GM19372 (cell line): ENCODE measurements around the gene SCEL.
A peak's percentile ranks its signal among the peaks of the same experiment; 100 is the strongest.
"Not testable (repeated sequence)": the region's sequence is repeated elsewhere in the genome, so short reads cannot be mapped to it uniquely, and the experiment has no call there.

ENCODE experiments used
- ATAC-seq: cut with Tn5 transposase; IDR thresholded peaks from one replicate; pipeline ENCODE4 v1.9.1; 2021; ENCODE audit warnings: mild to moderate bottlenecking, low read depth, moderate library complexity; ENCODE audit not compliant: unreplicated experiment

Gene SCEL, protein sequence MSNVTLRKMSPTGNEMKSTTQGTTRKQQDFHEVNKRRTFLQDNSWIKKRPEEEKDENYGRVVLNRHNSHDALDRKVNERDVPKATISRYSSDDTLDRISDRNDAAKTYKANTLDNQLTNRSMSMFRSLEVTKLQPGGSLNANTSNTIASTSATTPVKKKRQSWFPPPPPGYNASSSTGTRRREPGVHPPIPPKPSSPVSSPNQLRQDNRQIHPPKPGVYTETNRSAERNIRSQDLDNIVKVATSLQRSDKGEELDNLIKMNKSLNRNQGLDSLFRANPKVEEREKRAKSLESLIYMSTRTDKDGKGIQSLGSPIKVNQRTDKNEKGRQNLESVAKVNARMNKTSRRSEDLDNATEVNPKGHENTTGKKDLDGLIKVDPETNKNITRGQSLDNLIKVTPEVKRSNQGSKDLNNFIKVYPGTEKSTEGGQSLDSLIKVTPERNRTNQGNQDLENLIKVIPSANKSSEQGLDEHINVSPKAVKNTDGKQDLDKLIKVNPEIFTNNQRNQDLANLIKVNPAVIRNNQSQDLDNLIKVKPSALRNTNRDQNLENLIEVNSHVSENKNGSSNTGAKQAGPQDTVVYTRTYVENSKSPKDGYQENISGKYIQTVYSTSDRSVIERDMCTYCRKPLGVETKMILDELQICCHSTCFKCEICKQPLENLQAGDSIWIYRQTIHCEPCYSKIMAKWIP

DNA sequence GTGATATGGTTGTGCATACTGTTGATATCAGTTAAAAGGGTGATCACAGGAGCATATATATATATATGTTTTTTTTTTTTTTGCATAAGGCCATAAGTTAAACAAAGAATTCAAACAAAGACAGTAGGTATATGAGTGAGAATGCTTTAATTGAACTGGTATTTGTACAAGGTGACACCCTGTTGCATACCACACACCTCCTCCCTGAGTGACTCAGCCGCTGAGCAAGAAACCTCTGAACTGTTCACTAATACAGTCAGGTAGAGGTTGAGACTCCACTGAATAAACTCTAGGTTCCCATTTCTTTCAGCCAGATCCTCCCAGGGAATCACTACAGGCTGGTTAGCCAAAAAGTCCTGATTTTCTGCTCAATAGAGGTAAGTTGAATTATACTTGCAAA lies at the start of gene SCEL:
TSS of gene SCEL (plus strand) at position 259 of the 400 bp plus-strand sequence. CDS start 20,170 bp downstream, outside the sequence.
- ATAC-seq, result no peak

DNA sequence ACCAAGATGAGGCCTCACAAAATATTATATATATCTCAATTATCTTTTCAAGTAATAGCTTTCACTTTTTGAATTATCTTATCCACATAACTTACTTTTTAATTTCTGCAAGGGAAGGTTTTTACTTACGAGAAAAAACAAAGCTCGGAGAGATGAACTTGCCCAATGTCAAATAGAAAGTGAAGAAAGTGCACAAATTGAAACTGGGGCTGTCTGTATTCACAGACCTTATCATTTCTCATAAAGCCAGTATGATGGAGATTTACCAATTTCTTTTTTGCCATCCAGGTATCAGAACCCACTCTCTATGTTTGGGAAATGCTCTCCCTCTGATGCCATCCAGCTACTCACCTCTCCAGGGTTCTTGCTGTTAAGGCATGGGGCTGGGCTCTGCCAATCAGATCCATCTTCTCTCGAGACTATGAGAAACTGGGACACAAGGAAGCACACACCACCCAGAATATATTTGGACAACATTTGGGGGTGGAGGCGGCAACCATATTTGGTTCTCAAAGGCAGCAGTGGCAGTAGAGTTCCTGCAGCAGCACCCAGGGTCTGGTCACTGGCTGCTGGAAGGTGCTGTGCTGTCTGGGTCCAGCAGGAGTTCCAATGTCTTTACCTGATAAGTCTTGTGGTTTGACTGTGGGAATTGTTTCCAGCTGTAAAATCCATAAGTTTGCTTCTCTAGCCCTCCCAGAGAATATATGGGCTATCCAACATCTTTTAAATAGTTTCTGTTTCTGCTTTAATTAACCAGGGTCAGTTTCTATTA lies 45.8 kb upstream of the SCEL start:
- ATAC-seq, result no peak

DNA sequence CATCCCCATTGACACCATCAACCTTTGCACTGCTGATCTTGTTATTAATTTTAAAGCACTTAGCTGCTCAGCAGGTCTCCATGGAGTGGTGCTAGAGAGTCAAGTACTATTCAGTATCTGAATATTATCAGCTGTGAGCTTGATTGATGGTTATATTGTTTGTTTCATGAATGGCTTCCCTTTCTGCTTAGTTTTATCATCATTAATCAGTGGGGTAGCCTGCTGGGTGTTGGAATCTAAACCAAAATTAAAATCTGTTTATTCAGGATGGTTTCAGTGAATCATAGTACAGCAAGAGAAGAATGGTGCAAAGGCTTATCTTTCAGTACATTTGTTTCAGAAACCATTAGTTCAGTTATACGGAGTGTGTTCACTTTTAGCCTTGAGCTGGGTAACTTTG lies 42.5 kb upstream of the SCEL start:
- ATAC-seq, result peak; percentile 80

DNA sequence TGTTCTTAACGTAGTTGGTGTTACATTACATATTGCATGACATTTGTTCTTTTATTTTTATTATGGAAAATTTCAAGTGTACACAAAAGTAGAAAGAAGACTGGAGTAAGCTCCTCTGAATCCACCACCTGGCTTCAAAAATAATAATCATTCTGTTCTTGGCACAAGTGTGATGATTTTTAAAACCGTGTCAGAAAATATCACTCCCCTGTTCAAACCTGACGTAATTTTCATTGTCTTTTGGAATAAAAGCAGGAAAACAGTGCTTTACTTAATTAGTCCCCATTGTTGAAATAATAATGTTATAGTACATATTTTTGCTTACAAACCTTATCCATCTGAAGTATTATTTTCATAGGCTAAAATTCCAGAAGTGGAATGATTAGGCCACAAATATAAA lies 41.3 kb upstream of the SCEL start:
- ATAC-seq, result no peak

DNA sequence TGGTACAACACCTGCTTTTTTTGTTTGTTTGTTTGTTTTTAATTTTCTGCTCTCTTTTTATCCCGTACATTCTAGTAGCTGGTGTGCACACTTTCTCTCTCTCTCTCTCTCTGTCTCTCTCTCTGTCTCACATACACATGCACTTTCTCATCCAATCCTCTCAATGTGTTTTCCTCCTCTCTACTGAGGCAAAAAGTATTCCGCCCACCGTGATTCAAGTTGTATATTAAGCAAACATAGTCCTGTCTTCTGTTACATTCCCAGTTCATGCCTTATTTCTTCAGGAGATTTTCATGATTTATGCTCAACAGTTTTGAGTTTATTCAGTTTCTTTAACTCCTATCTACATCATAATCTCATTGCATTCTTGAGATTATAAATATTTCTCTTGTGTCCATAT lies 38.2 kb upstream of the SCEL start:
- ATAC-seq, result no peak

DNA sequence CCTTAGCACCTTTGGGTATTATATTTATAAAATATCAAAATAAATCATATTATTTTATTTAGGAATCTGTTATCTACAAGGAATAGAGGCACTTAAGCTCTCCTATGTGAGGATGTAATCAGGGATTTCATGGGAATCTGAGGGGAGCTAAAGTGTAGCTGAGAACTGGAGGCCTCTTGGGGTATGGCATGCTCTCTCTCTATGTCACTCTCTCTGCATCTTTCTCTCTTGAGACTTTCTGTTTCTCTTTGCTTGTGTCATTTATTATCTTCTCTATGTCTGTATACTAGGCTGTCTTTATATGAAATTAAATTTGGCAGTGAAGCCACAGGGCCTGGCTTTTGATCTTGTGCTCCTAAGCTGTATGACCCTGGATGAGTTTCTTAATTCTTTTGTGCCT lies 37.7 kb upstream of the SCEL start:
- no peak for ATAC-seq

DNA sequence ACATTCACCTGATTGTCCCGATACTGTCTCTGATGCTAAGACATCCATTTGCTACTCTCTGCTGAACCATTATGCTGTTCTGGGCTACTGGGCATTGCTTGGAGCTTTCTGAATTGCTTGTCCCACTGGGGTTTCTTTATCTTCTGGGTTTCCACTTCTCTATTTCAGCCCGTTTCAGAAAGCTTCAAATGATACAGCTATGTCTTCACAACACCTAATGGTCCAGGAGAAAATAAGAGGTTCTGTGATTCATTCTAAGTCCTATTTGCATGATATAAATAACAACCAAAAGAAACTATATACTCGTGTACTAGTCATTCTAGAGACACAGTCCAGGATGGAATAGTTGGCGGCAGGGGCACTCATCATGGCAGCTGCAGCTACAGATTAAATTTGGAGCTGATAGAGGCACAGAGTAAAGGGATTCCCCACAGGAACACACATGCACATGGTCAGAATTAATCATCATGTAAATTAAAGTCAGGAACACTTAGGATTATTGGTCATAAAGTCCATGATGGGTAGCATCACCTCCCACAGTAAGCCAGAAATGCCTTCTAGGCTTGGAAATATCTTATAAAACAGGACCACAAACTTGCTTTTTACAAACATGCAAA lies 33.3 kb upstream of the SCEL start:
- peak; percentile 66 for ATAC-seq

DNA sequence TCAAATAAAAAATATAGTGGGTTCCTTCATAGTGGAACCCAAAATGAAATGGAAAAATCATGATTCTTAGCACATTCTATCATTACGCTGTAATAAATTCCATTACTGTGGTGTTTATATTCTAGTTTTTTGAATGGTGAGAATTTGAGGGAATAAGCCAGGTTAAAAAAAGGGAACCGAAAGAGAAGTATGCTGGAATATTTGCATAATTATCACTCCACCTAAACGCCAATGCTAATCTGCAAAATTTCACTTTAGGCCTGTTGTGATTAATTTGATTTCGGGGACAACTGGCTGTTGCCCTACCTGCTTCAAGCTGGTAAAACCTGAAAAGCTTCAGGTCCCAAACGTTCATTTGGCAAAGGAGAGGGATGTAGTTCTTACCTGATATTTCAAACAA lies 32.1 kb upstream of the SCEL start:
- no peak for ATAC-seq

DNA sequence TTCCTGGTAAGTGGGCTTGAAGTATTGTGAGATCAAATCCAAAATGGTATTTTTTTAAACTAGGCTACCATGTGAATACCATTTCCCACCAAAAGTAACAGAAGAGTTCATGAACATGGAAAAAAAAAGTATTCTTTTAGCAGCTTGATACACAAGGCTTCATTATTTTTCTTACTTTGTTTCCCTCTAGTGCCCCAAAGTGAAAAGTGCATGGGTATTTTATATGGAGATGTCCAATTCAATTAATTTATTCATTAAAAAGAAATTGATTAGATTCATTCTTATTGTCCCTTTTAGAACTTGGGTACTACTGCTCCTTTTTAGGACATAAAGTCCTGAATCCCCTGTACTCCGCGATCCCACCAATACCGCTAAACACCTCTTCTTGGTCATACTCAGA lies 28.6 kb upstream of the SCEL start:
- no peak for ATAC-seq

DNA sequence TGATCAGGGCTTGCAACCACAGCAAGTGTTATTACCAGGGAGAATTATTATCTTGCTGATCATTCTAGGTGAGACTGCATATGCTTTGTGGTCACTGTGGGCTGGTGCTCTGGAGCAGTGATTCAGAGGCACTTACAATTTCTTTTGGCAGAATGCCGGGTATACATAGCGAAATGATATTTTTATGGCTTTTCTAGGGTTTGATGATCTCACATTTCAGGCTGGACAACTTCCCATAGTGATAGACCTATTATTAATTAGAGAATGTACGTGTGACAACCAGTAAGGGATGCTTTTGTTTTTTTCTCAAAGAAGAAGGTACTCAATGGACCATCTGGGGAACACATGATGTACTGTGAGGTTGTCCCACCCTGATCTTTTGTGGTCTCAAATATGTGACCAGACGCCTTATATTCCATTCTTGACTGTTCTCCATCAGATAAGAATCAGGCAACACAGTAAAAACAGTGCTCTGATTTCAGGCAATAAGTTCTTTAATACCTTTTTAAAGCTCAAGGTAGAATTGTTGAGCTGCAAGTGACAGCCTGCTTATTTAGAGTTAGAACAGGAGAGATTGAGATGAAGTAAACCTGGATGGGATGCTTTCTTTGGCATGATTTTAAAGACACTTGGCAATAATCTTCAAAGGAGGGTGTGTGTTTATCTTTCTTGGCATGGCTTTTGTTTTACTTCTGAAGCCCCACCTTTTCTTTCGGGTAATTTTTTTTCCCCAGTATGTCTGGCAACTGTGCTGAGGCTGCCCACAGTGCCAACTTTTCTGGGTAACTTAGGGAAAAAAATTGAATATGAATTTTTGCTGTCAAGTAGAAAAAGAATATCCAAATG lies 27.4 kb upstream of the SCEL start:
- no peak for ATAC-seq

DNA sequence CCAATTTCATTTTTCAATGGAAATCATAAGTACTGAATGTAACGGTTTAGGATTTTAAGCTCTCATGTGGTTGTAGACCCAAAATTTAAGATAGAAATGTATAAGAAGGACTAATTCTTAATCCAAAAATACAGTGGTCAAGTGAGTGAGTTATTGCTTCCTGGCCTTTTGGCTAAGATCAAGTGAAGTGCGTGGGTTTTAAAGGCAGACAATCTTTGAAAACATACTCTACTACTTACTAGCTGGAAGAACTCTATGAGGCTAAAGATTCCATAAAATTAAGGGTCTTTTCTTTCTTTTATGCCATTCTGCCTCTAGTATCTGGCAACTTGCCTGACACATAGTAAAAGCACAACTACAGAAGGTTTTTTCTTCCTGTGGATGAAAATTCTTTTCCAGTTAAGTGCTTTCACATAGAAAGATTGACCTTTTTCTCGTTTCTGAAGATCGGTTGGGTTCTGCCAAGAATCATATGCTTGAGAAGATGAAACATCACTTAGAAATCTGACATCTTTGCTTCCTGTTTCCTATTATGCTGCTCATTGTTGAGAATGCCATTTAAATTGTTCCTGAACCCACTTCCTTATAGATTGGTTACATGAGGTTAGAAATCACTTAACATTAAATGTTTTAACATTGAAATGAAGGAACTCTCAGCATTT lies 26.4 kb upstream of the SCEL start:
- no peak for ATAC-seq

DNA sequence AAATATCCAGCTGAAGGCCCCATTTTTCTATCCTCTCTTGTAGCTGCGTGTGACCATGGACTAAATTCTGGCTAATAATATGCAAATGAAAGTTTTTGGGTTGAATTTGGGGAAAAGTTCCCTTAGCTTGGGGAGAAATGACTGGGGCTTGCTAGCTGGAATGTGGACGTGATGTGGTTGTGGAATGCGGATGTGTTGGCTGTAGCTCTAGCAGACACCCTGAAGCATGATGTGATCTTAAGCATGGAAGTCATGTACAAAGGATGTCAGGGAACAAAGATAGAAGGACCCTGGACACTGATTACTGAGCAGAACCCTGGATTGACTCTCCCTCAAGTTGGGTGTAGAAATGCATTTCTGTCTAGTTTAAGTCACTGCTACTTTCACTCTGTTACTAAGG lies 25.4 kb upstream of the SCEL start:
- no peak for ATAC-seq

DNA sequence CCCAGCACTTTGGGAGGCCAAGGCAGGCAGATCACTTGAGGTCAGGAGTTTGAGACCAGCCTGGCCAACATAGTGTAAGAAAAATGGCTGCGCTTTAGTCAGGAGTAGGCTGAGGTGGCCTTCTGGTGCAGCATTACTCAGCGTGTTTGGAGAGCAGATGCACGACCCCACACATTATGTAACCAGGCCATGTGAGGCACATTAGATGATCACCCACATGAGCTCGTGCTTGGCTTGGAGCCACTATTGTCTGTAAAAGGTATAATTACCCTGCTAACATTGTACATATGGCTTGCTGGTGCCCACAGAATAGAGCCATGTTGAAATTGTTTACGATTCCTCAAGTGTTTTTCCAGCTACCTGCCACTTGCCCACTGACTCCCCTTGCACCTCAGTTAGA lies 24.0 kb upstream of the SCEL start:
- ATAC-seq, result no peak

DNA sequence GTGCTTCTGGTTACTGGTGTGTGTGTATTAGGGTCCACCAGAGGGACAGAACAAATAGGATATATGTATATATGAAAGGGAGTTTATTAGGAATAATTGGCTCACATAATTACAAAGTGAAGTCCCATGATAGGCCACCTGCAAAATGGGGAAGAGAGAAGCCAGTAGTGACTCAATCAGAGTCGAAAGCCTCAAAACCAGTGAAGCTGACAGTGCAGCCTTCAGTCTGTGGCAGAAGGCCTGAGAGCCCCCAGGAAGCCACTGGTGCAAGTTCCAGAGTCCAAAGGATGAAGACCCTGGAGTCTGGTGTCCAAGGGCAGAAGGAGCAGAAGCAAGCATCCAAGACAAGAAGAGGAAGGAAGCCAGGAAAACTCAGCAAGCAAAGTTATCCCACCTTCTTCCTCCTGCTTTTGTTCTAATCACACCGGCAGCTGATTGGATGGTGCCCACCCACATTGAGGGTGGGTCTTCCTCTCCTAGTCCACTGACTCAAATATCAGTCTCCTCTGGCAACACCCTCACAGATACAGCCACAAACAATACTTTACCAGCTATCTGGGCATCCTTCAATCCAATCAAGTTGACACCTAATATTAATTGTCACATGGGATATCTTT lies 21.7 kb upstream of the SCEL start:
- peak; percentile 66 for ATAC-seq

DNA sequence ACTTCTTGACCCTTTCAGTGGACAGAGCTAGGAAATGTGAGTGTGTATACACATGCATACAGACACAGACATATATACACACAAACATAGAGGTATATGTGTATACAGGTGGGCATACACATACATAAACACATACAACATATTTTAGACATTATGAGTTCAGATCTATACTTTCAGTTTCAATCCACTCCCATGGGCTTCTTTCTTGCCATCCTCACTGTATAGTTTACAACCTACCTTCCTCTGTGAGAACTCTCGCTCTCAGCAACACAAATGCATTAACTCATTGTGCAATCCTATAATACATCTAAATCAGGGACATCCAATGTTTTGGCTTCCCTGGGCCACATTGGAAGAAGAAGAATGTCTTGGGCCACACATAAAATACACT lies 21.2 kb upstream of the SCEL start:
- ATAC-seq, result peak; percentile 75

DNA sequence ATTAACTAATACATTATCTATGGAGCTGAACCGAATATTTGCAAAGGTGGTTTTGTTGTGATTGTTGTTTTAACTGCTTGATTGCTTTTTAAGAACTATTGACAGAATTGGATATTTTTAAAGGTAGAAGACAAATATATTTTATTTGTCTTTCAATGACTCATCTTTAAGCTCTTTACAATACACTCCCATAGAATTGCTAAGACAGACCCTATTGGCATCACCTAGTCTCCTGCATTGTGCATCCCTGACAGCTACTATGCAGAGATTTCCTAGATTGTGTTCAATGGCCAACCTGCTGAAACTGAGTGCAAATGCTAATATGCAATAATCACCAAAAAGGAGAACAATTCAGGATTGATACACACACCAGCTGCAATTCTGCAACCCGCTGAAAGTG lies 19.7 kb upstream of the SCEL start:
- ATAC-seq, result no peak

DNA sequence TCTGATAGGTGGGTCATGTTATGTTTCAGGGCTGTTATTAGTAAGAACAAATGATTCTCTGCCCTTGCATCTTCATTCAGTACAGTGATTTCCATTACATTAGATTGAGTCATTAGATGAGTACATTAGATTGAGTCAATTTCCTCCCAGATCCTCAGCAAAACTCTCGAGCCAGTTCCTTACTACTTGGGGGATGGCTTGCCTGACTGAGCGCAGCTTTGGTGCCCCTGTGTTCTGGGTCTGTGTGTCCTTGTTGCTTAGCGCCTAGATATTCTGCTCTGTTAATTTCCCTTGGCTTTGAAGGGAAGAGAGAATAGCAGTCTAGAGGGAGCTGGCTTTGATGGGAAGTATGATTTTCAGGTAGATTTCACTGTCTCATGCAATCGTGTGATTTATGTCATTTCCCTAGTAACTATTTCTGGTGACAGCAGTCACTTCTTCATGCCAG lies 19.1 kb upstream of the SCEL start:
- ATAC-seq, result no peak

DNA sequence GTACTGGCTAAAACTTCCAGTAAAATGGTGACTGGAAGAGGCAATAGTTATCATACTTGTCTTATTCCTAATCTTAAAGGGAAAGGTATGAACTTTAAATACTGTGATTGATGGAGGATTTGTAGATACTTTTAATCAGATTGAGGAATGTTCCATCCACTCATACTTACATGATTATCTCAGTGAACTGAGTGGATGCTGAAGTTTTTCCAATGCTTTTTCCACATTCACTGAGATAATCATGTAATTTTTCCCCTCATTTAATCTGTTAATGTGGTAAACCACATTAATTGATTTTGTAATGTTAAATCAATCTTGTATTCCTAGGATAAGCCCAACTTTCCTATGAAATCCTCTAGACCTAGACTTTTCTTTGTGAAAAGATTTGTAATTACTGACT lies 17.2 kb upstream of the SCEL start:
- ATAC-seq, result no peak

DNA sequence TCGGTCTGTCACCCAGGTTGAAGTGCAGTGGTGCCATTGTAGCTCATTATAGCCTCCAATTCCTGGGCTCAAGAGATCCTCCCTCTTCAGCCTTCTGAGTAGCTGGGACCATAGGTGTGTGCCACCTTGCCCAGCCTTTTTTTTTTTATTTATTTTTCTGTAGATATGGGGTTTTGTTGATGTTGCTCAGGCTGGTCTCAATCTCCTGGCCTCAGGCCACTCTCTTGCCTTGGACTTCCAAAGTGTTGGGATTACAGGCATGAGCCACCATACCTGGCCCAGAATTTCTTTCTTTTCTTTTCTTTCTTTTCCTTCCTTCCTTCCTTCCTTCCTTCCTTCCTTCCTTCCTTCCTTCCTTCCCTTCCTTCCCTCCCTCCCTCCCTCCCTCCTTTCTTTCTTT lies 16.1 kb upstream of the SCEL start:
- ATAC-seq, result not testable (repeated sequence)
